ENCODE measurements around the gene NEDD8.
"Not testable (repeated sequence)": the region's sequence is repeated elsewhere in the genome, so short reads cannot be mapped to it uniquely, and the experiment has no call there.

Gene NEDD8

DNA sequence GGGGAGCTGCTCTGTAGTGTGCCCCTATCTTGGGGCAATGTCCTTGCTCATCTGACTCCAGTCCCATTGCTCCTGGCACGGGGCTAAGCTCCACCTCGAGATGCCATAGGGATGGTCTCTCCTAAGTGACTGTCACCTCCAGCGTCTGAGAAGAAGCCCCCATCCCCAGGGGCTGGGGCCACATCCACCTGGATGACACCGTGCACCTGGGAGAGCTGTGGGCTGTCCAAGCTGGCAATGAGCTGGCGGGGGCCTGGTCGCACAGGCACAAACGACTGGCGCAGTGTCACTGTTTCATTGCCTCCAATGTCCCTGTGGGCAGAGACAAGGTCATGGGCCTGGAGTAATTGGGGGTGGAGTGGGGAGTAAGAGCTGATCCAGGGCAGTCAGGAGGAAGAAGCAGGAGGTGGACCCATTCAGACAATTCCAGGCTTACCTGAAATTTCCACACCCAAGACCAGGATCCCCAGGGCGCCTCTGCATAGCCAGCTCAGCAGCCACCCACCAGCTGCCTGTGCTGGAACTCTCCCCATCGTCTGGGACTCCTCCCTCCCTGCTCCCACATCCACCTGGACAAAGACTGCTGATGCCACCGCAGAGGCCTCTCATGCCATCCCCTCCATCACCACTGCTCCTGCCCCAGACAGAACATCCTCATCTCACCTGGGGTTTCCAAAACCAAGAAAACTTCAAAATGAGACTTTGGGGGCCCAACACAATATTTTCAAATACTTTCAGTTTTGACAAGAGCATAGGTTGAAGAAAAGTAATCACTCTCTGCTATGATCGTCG is 17.3 kb upstream of the NEDD8 start:
- TF ChIP-seq, protein P1, sequence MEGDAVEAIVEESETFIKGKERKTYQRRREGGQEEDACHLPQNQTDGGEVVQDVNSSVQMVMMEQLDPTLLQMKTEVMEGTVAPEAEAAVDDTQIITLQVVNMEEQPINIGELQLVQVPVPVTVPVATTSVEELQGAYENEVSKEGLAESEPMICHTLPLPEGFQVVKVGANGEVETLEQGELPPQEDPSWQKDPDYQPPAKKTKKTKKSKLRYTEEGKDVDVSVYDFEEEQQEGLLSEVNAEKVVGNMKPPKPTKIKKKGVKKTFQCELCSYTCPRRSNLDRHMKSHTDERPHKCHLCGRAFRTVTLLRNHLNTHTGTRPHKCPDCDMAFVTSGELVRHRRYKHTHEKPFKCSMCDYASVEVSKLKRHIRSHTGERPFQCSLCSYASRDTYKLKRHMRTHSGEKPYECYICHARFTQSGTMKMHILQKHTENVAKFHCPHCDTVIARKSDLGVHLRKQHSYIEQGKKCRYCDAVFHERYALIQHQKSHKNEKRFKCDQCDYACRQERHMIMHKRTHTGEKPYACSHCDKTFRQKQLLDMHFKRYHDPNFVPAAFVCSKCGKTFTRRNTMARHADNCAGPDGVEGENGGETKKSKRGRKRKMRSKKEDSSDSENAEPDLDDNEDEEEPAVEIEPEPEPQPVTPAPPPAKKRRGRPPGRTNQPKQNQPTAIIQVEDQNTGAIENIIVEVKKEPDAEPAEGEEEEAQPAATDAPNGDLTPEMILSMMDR (IDR thresholded peaks at IDR 0.05): no peak
- TF ChIP-seq ZFX (IDR thresholded peaks at IDR 0.05; ENCODE audit: borderline replicate concordance): no peak
- H3K27ac ChIP-seq: no peak overlapping the region

DNA sequence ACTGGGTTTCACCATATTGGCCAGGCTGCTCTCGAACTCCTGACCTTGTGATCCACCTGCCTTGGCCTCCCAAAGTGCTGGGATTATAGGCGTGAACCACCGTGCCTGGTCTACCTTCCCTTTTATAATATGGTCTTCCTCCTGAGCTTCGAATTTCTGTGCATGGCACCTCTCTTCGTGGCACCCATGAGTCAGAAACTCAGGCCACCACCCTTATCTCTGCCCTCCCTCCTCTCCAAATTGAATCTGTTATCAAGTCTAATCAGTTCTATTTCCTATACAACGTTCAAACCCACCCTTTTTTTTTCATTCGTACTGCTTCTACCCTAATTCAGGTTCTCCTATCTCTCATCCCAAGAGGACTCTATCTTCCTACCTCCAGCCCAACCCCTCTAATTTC is 15.3 kb upstream of the NEDD8 start:
- no peak overlapping the region for H3K27ac ChIP-seq
- TF ChIP-seq ZFX (IDR thresholded peaks at IDR 0.05; ENCODE audit: borderline replicate concordance): no peak
- TF ChIP-seq, protein P1 (IDR thresholded peaks at IDR 0.05): no peak

DNA sequence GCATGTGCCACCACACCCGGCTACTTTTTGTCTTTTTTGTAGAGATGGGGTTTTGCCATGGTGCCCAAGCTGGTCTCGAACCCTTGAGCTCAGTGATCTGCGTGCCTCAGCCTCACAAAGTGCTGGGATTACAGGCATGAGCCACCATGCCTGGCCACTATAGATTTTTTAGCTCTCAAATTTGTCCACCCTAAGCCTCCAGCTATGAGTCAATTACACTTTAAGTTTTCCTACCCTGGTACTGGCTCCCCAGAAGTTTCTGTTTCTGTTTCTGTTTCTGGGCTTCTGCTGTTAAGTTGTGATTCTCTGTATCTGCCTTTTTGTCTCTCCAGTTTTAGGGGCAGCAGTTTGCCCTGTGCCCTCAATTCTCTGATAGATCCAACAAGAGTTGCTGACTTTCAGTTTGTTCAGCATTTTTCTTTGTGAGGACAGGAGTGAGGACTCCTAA is 14.6 kb upstream of the NEDD8 start:
- TF ChIP-seq, protein P1 (IDR thresholded peaks at IDR 0.05): no peak
- no peak overlapping the region for H3K27ac ChIP-seq

DNA sequence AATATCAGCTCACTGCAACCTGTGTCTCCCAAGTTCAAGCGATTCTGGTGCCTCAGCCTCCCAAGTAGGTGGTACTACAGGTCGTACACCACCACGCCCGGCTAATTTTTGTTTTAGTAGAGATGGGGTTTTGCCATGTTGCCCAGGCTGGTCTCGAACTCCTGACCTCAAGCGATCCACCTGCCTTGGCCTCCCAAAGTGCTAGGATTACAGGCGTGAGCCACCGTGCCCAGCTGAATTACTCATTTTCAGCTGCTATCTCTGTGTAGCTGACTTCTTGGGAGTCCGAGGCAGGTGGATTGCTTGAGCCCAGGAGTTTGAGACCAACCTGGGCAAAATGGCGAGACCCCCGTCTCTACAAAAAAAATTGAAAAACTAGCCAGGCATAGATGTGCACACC is 13.2 kb upstream of the NEDD8 start:
- not testable (repeated sequence) for H3K27ac ChIP-seq

DNA sequence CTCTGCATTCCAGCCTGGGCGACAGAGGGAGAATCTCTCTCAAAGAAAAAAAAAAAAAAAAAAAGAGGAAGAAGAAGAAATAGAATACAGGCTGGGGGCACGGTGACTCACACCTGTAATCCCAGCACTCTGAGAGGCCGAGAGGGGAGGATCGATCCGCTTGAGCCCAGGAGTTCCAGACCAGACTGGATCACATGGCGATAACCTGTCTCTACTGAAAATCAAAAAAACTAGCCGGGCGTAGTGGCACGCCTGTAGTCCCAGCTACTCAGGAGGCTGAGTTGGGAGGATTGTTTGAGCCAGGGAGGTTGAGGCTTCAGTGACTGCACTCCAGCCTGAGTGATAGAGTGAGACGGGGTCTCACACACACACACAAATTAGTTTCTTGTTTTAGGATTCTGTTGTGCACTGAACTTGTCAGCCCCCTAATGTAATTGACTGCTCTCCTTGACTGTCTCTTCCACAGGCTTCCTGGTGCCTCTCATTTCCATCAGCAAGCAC is 11.2 kb upstream of the NEDD8 start:
- TF ChIP-seq ZFX (IDR thresholded peaks at IDR 0.05; ENCODE audit: borderline replicate concordance): no peak
- TF ChIP-seq, protein P1 (IDR thresholded peaks at IDR 0.05): no peak
- peak overlapping the region; percentile 97 for H3K27ac ChIP-seq

DNA sequence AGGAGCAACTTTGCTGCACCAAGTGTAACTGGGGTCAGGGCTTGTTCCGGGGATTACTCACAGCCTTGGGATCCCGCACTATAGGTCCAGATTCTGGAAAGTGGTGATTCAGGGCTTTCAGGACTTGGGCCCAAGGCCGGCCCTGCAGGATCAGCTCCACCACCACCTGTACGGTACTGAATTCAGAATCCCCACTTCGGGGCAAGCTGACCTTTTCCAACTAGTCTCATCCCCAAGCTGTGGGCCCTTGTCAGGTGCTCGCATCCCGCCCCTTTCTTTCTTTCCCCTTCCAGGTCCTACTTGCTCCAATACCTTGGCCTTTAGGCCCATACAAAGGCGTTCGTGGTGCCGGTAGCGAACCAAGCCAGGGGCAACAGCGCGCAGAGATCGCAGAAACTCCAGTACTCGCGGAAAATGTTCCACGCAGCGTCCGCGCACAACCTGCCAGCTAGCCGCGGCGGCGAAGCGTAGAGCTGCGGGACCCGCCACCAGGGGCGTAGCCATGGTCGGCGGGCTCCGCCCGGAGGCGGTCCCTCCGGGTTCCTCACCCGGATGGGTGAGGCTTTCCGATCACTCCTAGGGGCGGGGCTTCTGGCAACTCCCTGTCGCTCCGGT is 9.8 kb upstream of the NEDD8 start:
- no peak for TF ChIP-seq ZFX (IDR thresholded peaks at IDR 0.05; ENCODE audit: borderline replicate concordance)
- TF ChIP-seq, protein P1 (IDR thresholded peaks at IDR 0.05): no peak
- peak overlapping the region; percentile 97 for H3K27ac ChIP-seq

DNA sequence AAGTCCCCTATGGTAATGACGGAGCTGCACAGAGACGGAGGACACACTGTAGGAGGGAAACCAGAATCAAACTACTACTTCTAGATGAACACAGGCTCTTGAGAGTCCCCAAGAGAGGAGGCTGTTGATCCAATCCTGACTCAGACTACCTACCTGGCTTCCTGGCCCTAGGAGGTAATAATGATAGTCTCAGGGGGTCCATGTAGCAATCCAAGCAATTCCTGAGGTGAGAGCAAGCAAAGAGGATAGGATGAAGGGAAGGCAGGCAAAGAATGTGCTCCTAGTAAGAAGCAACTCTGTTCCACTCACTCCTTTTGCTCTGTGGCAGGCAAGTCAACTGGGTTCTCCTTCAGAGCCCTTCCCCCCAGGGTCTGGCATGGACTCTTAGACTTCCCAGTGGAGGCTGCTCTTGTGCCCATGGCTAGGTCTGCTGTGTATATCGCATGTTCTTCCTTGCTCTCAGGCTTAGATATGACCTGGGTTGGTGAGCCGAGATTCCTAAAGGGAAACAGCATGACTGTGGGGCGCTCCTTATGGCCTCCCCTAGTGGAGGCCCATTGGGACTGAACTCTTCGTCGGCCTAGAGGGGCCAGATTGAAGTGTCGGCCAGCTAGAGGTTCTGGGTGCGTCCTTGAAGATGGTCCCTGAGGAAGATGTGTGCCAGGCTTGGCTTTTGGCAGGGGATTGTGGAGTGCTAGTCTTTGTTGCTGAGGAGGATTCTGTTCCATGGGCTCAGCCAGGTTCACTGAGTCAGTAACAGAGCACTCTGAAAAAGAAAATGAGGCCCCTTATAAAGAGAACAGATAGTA is 8.1 kb upstream of the NEDD8 start:
- no peak overlapping the region for H3K27ac ChIP-seq
- TF ChIP-seq, protein P1 (IDR thresholded peaks at IDR 0.05): no peak
- TF ChIP-seq ZFX (IDR thresholded peaks at IDR 0.05; ENCODE audit: borderline replicate concordance): no peak
